ENCODE results near the gene REST. TPM values are rescaled to one million over a fixed set of nuclear protein-coding genes. Genes with fewer than 3 reads are reported as not detected.
A peak's percentile ranks its signal among the peaks of the same experiment; 100 is the strongest.

Gene REST
- total RNA-seq, 1 experiment from 2014 or later: 98.1 TPM

DNA sequence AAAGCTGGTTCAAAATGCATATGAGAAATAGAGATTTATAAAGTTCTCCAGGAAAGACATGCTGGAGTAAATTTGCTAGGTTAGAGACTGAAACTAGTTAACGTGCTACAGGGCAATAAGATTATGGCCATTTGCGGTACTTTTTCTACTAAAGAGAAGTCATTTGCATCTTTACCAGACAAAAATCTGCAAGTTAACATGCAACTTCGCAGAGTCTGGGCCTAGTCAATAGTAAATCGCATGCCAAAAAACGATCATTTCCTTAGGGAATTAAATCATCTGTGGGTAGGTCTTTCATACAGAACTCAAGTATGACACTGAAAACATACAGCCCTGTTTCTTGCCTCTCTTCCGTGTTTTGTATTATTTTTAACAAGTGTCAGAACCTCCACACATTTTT lies 32.8 kb upstream of the REST start:
- Histone ChIP-seq H3T11ph (ENCODE audit: low read length) (peak overlapping the region; percentile 39), H4K20me1 (ENCODE audit: control insufficient read depth, insufficient read depth, insufficient read length) (no peaks in the 10 kb centered on the region), H2BK15ac (ENCODE audit: low read depth, low read length) (no peak overlapping the region), H3K9ac (ENCODE audit: extremely low read depth, insufficient read length, low read length) (peak overlapping the region; percentile 14), H3K23ac (ENCODE audit: insufficient read length, low read depth, low read length) (no peak overlapping the region), H3K9me3 (ENCODE audit: control insufficient read depth, low read depth, low read length) (no peaks in the 10 kb centered on the region), H3K18ac (ENCODE audit: insufficient read length, low read depth, low read length) (no peak overlapping the region), H3K4me1 (ENCODE audit: insufficient read depth, low read length) (peaks cover 2% of the 10 kb centered on the region; the same call in 1 of the 2 replicates), H3K27ac (ENCODE audit: insufficient read length, low read depth, low read length) (no peak overlapping the region), H2AK5ac (ENCODE audit: insufficient read length, low read length) (no peak overlapping the region), H2BK20ac (ENCODE audit: low read depth, low read length, poor library complexity, severe bottlenecking) (no peak overlapping the region), H2BK12ac (ENCODE audit: insufficient read length, low read depth, low read length) (no peak overlapping the region), H3K23me2 (ENCODE audit: insufficient read length, low read depth, low read length, poor library complexity, severe bottlenecking) (no peaks in the 10 kb centered on the region), H3K27me3 (ENCODE audit: insufficient read depth, low read length) (no peaks in the 10 kb centered on the region), H3K4ac (ENCODE audit: low read depth, low read length) (no peak overlapping the region), H2BK120ac (ENCODE audit: low read depth, low read length, poor library complexity, severe bottlenecking) (no peak overlapping the region), H3K14ac (ENCODE audit: insufficient read depth, low read length) (no peak overlapping the region), H4K8ac (replicated peaks; ENCODE audit: insufficient read length, low read depth, low read length) (no peak overlapping the region), H2AFZ (ENCODE audit: low read length) (no peak overlapping the region), H3K4me2 (ENCODE audit: insufficient read depth, insufficient read length, low read length) (peak overlapping the region; percentile 6), H4K91ac (ENCODE audit: insufficient read length, low read depth, low read length) (no peak overlapping the region), H4K5ac (ENCODE audit: insufficient read length, low read depth, low read length) (no peak overlapping the region), H3K56ac (ENCODE audit: insufficient read length, low read depth, low read length) (no peak overlapping the region), H2BK5ac (ENCODE audit: insufficient read length, low read length) (no peak overlapping the region), H3K79me2 (ENCODE audit: insufficient read depth, low read length) (no peaks in the 10 kb centered on the region), H3K79me1 (ENCODE audit: insufficient read depth, low read depth, low read length, poor library complexity, severe bottlenecking) (no peaks in the 10 kb centered on the region)
- peaks cover 27 to 32% of the 10 kb centered on the region in 2 experiments for H3K4me1 Mint-ChIP-seq
- no peaks in the 10 kb centered on the region for H3K36me3 Mint-ChIP-seq (ENCODE audit: insufficient read depth in 1 of 3, low read depth in 3 of 3)
- no peaks in the 10 kb centered on the region; the same call in 1 of the 2 replicates for H3K27me3 Mint-ChIP-seq (ENCODE audit: low read depth)
- TF ChIP-seq CTCF (conservative IDR thresholded peaks at IDR 0.05): no peak
- peak overlapping the region; percentile 18 to 56; a peak in 4 of 5 replicates for H3K4me3 Mint-ChIP-seq
- no CpG with 5 or more reads among the region's 6 CpGs for WGBS (ENCODE audit: extremely low coverage, insufficient read length, low lambda C conversion rate)
- peak overlapping the region; percentile 15 to 72 (median 31); a peak in 5 of 7 replicates for H3K27ac Mint-ChIP-seq
- no peak for DNase-seq
- no peaks in the 10 kb centered on the region for H3K9me3 Mint-ChIP-seq

All from H9 (cell line).